Stimulated activated naive CD8-positive, alpha-beta T cell treated with anti-CD3 and anti-CD28 coated beads, Interleukin-15, Interleukin-2, amounts not matched to agents 100 U/mL and 50 U/mL, for 24 hours (primary cell): Measurements from ENCODE around the gene NME4.

ENCODE experiments used
- ATAC-seq: fragments of 150-1000 bp; cut with Tn5 transposase; one replicate; pipeline ENCODE4 v1.10.0; 2021
- DNase-seq: peaks from one replicate; pipeline ENCODE4 v3.0.0; 2021

NME4 gene

DNA sequence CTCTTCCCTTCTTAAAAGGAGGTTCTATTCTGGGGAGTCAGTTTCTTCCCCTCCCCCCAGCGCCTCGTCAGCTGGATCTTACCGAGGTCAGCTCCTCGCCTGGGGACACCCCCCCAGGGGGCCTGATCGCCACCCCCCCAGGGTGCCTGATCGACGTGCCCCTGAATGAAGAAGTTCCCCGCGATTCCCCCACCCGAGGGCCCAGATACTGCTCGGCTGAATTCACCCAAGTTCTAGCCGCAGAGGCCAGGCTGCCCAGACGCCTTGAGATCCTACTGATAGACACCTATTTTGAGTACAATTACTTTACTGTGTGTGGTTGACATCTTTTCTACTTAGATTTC, 29.9 kb downstream of the NME4 start:
- DNase-seq = no peak
- ATAC-seq = no peak

DNA sequence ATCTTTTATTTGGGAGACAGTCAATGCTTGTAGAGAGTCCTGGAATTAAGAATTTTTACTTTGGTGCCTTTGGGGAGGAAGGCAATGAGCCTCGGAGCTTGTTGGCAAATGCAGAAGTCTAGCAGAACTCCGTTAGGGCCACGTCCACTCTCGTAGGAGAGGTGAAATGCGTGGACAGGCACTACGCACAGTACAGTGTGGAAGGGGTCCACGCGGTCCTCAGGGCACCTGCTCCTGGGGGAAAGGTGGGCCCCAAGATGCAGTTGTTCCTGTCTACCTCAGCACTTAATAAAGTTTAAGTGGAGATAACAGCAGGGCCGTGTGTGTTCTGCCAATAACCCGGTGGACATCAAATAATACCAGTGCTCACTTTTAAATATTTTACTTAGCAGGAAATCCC, 30.3 kb downstream of the NME4 start:
- DNase-seq (no peak), ATAC-seq (no peak)

DNA sequence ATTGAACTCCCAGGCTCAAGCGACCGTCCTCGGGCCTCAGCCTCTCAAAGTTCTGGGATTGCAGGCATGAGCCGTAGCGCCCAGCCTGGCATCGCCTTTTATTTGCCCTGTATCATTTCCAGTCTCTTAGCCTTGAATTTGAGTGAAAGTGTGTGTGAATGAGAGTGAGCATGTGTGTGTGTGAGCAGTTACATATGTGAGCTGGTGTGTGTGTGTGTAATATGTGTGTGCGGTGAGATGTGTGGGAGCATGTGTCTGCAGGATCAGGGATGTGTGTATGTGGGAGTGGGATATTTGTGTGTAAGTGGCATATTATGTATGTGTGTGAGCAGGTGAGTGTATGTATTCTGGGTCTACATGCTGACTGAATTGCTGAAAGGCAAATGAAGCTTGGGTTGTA, 33.9 kb downstream of the NME4 start:
- DNase-seq (no peak), ATAC-seq (no peak)

DNA sequence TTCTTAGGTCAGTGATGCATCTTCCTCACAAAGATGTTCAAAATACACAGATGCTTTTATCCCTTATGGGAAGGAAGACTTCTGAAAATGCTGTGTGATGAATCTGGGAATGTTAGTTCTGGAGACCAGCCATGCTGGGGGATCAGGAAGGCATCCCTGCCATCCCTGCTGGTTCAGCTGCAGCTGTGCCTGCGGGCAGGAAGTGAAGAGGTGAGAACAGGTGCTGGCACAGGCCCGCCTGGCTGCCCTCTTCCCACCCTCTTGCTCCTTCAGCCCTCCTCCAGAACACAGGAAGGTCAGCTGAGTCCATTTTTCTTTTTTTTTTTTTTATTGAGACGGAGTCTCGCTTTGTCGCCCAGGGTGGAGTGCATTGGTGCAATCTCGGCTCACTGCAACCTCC, 43.6 kb downstream of the NME4 start:
- ATAC-seq = no peak

GRCh38 chr16:441447-441846, 44.4 kb downstream of the NME4 start:
- ATAC-seq = no peak
- DNase-seq = no peak

More for the DNA sequence above, 43.6 kb downstream of the NME4 start:
- DNase-seq = no peak

- DNase-seq (no peak), ATAC-seq (no peak)
Measured at GRCh38 chr16:442976-443375, 46.0 kb downstream of the NME4 start.

- DNase-seq = no peak
- ATAC-seq = no peak
Measured at GRCh38 chr16:444027-444426, 47.0 kb downstream of the NME4 start.

DNA sequence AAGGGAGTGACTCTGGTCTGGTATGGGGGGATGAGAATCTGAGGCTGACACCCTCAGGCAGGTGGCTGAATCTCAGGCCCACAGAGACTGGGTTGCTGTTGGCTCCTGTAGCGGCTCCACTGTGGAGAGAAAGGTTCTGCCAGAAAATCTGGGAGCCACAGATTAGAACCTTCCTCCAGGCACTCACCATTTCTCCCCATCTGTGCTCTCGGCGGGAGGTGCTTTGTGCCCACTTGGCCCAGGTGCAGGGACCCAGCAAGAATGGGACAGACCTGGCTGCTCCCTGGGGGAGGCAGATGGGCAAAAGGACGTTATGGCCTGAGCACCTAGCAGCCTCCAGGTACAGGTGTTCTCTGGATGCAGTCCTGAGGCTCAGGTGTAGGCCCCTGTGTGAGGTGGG, 48.6 kb downstream of the NME4 start:
- ATAC-seq (no peak), DNase-seq (no peak)
